GM18526 (cell line): ENCODE data around the gene KCNQ1OT1.

Experiments
- POLR2A ChIP-seq: IDR thresholded peaks from 3 replicates; pipeline ENCODE4 v1.6.1; 2011; ENCODE audit not compliant: insufficient read length; ENCODE audit errors: extremely low read depth

The KCNQ1OT1 gene

DNA sequence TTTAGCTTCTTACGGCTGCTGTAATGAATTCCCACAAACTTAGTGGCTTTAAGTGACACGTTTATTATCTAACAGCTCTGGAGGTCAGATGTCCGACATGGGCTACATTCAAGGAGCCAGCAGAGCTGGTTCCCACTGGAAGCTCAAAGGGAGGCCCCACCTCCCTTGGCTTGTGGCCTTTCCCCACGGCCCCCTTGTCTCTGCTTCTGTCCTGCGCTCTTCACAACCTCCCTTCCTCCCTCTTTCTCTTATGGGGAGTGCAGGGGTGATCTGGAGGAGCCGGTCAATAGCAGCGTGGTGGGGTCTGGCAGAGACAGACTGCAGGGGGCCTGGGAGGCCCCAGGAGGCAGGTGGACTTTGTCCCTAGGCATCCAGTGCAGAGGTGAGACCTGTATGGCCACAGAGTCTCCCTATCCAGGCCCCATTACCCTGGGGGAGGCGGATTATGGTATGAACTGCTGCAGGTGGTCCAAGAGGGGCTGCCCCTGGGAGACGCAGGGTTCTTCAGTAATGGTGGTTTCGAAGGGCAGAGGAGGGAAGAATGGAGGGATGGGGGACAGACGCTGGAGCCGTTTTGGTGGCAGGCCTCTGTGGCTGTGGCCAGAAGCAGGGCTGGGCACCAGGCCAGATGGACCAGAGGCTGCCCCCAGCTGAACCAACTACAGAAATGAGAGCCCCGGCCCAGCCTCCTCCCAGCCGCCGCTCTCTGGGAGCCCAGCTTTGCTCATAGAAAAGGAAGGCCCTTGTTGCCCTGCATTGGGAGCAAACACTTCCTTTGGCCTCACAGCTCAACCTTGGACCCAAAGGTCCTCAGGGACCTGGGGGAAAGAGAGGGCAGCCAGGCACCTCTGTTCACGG is 30.7 kb upstream of the KCNQ1OT1 start:
- TF ChIP-seq POLR2A: no peak

DNA sequence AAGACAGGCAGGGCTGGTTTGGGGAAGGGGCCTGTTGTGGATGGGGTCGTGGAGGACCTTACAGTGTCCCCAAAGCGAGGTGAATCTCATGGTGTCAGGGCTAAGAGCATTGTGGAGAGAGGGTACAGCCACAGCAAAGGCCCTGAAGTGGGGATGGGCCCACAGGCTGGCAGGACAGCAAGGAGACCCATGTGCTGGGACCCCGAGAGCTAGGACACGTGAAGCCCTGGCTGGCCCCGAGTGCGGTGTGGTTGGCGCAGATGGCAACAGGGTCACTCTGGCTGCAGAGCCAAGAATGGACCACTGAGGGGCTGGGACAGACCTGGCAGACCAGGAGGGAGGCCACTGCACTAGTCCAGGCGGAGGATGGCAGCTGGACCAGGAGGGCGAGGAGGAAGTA is 30.0 kb upstream of the KCNQ1OT1 start:
- TF ChIP-seq POLR2A: no peak

DNA sequence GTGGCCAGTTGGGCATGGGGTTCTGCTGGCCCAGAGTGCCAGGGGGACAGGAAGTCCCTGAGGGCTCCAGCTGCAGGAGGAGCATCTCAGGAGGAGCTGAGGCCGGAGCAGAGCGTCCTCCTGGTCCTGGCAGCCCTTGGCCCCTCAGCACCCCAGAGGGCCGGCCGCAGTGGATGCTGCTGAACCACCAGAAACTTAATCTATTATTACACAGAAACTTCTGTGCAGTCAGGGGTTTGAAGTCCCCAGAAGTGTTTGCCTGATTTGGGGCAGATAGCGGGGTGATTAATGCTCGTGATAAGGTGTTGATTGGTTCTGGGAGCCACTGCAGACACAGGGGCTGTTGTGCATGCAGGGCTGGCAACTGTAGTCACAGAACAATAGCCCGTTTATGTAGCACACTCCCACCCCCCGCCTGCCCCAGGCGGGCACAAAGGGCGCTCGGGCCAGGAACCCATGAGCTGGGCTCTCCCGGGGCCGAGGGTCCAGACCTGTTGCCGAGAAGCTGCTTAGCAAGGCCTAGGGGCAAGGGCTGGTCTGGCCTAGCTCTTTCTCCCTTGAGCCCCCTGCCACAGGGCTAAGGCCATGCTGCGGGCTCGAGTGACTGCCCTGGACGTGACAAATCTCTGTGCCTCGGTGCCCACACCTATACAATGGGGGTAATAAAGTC is 29.0 kb upstream of the KCNQ1OT1 start:
- no peak for TF ChIP-seq POLR2A

DNA sequence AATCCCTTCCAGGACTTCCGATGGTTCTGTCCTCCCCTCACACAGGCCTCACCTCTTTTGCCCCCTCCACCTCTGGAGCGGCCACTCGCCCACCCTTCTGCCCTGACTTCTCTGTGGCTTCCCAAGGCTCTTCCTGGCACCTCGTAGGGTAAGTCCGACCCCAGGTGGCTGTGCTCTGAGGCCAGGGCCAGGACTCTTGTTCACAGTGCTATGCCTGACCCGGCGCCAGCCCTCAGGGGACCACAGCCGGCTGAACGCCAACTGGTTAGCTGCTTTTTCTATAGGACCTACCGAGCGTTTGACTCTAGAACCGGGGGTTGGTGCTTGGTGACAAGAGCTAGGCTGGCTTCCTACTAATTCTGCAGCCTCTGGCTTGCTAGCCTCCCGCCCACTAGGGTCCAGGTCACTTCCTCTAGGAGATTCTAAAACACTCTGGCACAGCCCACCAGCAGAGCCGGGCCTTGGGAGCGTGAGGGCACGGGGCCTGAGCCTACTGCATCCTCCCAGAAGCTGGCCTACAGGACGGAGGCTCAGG is 28.4 kb upstream of the KCNQ1OT1 start:
- TF ChIP-seq POLR2A: no peak

DNA sequence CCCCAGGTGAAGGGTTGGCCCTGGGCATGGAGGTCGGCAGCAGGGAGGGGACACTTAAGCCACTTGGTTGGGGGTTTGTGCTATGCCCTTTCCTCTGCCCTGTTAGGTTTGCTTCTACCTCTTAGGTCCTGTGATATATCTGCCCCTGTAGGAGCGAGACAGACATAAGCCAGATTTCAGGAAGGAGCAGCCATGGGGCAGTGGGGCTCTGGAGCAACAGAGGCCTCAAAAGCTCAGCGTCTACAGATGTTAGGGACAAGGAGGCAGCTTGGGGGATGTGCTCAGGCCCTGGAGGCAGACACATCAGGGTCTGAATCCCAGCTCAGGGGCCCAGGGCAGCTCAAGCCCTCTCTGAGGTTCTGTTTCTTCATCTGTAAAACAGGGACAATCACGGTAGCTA is 27.2 kb upstream of the KCNQ1OT1 start:
- TF ChIP-seq POLR2A: no peak

DNA sequence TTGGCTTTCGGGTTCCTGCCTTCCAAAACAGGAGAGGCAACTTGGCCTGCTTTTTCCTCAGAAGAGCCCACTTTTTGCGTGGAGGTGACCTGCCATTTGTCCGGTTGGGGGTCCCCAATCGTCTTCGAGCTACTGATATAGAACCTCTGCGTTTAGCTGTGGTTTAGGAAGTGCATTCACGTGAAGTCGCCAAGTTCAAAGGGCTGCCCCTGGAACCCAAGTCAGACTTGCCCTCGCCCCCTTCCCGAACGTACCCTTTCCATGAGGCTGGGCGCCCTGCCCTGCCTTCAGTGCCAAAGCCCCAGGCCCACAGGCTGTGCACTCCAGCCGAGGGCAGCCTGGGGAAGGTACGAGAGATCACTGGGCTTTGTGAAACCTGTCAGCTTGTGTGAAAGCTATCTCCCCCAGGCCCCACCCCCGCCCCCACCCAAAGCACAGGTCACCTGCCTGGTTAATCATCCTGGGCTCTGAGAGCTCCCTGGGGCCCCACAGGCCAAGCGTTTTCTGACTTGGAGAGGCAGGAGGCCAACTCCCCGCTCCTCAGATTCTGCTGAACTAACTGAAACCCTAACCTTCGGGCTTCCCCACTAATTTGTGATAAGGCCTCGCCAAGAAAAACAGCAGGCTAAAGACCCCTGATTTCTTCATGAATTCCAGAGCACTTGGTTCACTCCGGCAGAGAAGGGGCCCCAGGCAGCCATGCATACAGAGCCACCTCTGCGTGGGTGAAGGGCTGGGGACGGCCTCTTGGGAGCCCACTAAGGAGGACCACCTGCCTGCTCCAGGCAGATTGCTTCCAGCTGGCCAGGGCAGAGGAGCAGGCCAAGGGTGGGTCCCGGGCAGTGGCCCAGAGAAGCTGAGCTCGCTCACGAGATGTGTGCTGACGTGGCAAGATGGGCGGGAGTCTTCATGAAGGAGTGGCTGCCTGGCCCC is 25.8 kb upstream of the KCNQ1OT1 start:
- no peak for TF ChIP-seq POLR2A

DNA sequence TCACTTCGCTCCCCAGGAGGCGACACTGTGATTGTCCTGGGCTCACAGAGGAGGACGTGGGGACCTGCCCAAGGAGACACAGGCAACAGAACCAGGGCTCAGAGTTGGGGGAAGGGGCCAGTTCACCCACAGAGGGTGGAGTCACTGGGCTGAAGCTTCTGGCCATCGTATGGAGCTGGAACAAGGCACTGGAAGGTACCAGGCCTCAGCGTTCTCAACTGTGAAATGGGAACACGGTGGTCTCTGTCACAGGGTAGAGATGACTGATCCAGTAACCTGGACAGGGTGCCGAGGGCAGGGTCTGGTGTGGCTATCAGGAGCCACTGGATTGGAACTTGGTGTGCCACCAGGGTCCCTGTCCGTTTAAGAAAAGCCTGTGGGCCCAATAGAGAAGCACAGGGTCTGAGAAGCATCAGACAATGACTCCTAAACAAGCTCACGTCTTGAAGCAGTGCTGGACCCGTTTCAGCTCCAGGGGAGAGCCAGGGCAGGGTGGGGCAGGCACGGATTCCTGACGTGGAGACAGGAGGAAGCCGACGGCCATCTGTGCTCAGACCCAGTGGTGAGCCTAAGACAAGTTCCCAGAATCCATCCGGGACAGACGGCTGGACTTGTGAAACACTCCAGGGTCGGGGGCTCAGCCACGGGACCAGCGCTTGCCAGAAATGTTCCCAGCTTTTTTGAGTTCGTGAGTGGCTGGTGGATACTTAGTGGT is 25.0 kb upstream of the KCNQ1OT1 start:
- no peak for TF ChIP-seq POLR2A

DNA sequence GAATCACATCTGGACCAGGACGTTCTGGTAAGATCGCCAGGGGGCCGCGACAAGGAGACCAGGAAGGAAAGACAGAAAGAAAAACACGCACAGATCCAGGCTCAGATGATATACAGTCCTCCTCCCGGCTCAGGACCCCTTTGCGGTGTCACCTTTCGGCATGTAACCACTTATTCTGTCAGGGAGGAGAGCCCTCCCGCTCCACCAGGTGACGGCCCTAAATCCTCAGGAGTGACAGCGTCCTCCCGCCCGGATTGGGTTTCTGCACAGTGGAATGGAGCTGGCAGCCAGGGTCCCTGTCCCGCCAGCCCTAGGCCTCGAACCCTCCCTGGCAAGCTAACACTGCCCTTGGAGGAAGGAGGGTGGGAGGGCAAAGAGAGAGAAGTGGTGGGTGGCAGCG is 24.3 kb upstream of the KCNQ1OT1 start:
- no peak for TF ChIP-seq POLR2A

DNA sequence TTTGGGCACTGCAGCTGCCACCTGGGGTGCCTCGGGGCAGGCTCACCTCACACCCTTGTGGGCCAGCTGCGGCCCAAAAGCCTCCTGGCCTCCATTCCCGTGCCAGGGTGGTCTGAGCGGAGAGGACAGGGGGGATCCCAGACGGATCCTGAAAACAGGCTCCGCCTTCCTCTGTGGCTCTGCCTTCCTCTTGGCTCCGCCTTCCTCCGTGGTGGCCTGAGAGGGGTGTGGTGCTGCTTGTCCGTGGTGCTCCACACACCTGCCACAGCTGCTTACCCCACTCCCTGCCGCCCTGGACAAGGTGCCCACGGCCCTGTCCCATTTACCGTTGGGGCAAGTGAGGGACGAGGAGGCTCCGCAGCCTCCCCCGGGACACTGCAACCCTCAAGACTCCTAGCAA is 23.2 kb upstream of the KCNQ1OT1 start:
- no peak for TF ChIP-seq POLR2A

DNA sequence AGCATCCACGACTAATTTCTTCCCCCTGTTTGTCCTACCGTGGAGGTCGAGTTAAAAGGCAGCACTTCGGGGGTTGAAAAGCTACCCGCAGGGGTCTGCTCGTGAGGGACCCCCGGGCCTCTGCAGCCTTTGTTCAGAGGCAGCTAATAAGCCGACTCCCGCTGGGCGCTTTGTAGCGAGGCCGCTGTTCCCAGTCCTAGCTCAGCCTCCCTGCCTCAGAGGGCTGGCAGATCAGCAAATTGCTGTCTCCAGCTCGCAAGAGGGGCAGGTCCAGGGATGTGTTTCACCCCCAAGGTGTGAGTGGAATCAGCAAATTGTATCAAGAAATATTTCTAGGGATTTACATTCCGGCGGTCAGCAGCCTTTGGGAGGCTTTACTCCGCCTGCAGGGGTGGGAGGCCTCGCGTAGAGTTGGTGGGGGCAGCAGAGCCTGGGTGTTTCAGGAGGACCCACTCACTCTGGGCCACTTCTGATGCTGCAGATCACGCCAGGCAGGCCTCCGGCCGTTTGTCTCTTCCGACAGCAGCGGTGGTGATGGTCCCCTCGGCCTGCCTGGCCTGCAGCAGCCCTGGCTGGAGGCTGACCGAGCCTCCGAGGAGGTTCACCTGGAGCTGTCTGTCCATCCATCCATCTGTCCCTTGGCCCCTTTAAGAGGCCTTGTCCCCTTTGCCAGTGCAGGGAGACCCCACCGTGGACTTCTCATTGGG is 21.6 kb upstream of the KCNQ1OT1 start:
- TF ChIP-seq POLR2A: no peak

DNA sequence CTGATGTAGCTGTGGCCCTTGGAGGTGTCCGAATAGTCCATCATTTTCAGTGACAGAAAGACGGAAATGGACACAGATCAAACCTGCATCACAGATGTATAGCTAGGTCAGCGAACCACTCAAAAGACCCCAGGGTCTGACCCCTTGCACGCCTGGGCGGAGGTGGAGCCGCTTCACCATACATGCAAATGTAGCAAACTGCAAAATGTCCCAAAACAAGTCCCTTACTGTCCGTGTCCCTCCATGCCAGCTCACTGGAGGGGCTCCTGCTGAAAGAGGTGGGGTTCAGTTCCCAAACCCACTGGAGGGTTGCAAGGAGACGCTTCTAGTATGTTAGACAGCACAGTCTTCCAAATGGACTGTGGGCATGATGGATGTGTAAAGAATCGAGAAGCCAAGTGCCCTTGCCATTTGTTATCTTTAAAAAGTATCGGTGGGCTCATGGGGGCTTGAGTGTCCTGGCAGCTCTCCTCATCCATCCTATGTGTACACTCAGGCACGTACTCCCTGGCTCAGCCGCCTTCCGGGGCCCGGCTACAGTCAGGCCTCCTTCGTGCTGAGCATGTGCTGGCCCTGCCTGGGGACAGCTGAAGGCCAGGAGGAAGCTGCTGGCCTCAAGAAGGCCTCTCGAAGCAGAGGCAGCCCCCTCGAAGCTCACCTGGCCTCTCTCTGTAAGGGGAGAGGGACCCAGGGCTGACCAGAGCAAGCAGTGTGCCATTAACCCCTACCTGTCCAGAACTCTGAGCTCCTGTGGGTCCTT is 20.2 kb upstream of the KCNQ1OT1 start:
- no peak for TF ChIP-seq POLR2A

DNA sequence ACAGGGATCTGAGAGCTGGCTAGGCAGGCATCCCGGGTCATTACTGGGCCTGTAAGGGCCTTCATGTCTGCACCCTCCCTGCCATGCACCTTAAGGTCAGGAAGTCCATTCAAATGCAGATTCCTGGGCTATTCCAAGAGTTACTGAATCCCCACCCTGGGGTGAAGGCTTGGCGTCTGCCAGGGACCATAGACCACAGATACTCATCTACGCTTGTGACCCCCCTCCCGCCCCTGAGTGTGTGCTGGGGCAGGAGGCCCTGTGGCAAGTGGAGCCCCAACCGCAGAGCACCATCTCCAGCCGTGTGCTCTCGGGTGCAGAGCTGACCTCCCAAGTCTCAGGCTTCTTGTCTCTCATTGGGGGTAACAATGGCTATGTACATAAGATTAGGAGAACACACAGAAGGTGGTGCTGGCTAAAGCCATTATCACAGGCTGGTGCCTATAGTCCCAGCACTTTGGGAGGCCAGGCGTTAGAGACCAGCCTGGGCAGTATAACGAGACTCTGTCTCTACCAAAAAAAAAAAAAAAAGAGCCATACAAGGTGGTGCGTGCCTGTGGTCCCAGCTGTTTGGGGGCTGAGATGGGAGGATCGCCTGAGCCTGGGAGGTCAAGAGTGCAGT is 19.1 kb upstream of the KCNQ1OT1 start:
- no peak for TF ChIP-seq POLR2A
